ENCODE data around the gene VTCN1.

DNA sequence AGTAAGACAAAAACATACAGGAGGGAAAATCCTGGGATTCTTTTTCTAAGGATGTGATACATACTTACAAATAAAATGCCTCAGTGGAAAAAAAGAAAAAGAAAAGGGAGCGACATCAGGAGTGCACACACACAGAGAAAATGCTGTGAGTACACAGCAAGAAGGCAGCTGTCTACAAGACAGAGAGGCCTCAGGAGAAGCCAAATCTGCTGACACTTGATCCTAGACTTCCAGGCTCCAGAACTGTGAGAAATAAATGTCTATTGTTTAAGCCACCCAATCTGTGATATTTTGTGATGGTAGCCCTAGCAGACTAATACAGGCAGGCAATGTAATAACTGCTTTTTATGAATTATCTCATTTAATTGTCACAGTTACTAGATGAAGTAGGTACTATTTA is 72.2 kb downstream of the VTCN1 start:
- no peak for TF ChIP-seq POLR2A (IDR thresholded peaks at IDR 0.05)
- TF ChIP-seq, protein P1, sequence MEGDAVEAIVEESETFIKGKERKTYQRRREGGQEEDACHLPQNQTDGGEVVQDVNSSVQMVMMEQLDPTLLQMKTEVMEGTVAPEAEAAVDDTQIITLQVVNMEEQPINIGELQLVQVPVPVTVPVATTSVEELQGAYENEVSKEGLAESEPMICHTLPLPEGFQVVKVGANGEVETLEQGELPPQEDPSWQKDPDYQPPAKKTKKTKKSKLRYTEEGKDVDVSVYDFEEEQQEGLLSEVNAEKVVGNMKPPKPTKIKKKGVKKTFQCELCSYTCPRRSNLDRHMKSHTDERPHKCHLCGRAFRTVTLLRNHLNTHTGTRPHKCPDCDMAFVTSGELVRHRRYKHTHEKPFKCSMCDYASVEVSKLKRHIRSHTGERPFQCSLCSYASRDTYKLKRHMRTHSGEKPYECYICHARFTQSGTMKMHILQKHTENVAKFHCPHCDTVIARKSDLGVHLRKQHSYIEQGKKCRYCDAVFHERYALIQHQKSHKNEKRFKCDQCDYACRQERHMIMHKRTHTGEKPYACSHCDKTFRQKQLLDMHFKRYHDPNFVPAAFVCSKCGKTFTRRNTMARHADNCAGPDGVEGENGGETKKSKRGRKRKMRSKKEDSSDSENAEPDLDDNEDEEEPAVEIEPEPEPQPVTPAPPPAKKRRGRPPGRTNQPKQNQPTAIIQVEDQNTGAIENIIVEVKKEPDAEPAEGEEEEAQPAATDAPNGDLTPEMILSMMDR (IDR thresholded peaks at IDR 0.05), result no peak
